Psoas muscle (tissue), 8 donors: Measurements from ENCODE around the gene CHERP. TPM values are rescaled to one million over a fixed set of nuclear protein-coding genes. Genes with fewer than 3 reads are reported as not detected.

Experiments
- ATAC-seq, 4 donors: fragments of 200-7000 bp; cut with Tn5 transposase; one replicate each; pipeline ENCODE4 v1.9.1; 2020; ENCODE audit warnings: moderate library complexity in 3 of 4, mild to moderate bottlenecking in 2 of 4
- DNase-seq, 2 donors: peaks; one replicate each; pipeline ENCODE4 v3.0.0-alpha.2; 2020
- H3K27ac ChIP-seq: fragments of 200-600 bp; one replicate; pipeline ENCODE4 v1.8.0; 2022
- H3K27me3 ChIP-seq, 3 donors: fragments of 200-600 bp in 1 of 3; one replicate each; pipeline versions ENCODE4 v1.6.1 to v1.8.0; 2013 to 2022; ENCODE audit warnings: low read length in 2 of 3, mild to moderate bottlenecking in 2 of 3, moderate library complexity in 1 of 3; ENCODE audit not compliant: insufficient read depth in 3 of 3
- H3K36me3 ChIP-seq, 2 donors: fragments of 200-600 bp in 1 of 2; one replicate each; pipeline versions ENCODE4 v1.6.1 to v1.8.0; 2013 to 2022; ENCODE audit warnings: low read depth in 1 of 2, mild to moderate bottlenecking in 1 of 2, moderate library complexity in 1 of 2; ENCODE audit not compliant: insufficient read depth in 1 of 2
- H3K4me1 ChIP-seq: fragments of 200-600 bp; one replicate; pipeline ENCODE4 v1.8.0; 2022
- H3K4me3 ChIP-seq: fragments of 200-600 bp; one replicate; pipeline ENCODE4 v1.8.0; 2022; ENCODE audit warnings: mild to moderate bottlenecking
- H3K9me3 ChIP-seq: fragments of 200-600 bp; one replicate; pipeline ENCODE4 v1.8.0; 2022
- CTCF ChIP-seq: fragments of 200-600 bp; IDR thresholded peaks from one replicate; pipeline ENCODE4 v1.8.0; 2022; ENCODE audit warnings: antibody characterized with exemption
- WGBS, 3 donors: extraction: QIAGEN DNeasy Blood & Tissue Kit; methylation state at CpG; one replicate each; pipeline versions ENCODE4 v1.1.6 to v1.1.7; 2013; 5-methylcytosine and 5-hydroxymethylcytosine counted together
- intact Hi-C, 2 donors: fragments of 100-400 bp; cut with DNase I; formaldehyde crosslinking; loops; one replicate each; pipeline versions ENCODE4 v1.11.0 to v1.14.2; 2022
- polyA plus RNA-seq, 3 donors: library from polyadenylated mRNA; stranded (reverse); fragments of 200-250 nt; gene quantifications; one replicate each; pipeline ENCODE4 v1.2.3, GENCODE V29; 2013
- total RNA-seq, 4 donors: library from RNA; stranded (reverse); fragmentation: NEBNext Ultra II Directional in 2 of 4; extraction: Animal tissue kit (Norgen Biotek cat#: 25700) in 2 of 4; gene quantifications; one replicate each; pipeline versions ENCODE4 v1.2.1 to v1.2.4, GENCODE V29; 2021 to 2023
- donor health status: healthy with polysubstance abuse.
- donor health status: DM: no; HTN: no; CAD: no; lungs with moderate emphysema.
- donor health status: Bipolar disorder and iron deficiency.
- donor health status: healthy.
- donor health status: DM: yes; HTN: yes; CAD: no.
- donor health status: DM: no; HTN: no; CAD: no.
- donor health status: DM: no; HTN: no; CAD: no.
- donor health status: DM: yes; HTN: yes; CAD: no.

Gene CHERP
- total and polyA plus RNA-seq, 7 donors, result 17.0 to 36.2 (median 30.1) TPM

DNA sequence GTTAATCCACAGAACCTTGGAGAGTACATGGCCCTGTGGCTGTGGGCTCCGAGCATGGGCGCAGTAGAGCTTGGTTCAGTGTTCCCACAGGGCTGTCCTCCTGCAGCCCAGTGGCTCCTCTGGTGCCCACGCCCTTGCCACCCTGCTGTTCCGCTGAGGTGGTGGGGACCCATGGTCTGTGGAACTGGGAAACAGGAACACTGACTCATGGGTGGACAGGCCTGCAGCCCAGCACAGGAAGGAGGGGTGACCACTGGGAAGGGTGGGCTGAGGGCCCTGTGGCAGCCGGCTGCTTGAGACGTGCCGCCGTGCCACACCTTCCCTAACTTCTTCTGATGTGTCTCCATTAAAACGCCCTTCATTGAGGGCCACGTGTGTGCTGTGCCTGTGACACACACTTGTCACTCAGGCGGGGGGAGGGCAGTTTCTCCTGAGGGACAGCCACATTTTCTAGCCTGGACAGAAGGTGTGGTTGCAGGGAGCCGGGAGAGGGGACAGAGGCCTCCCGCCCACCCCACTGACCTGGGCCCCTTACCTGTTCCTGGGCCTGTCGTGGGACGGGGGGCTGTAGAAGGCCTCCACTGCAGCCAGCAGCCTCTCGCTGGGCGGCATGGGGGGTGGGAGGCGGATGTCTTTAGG lies 21.1 kb downstream of the CHERP start:
- Histone ChIP-seq H3K27ac (no peak overlapping the region), H3K36me3 (peaks cover 13 to 100% of the 10 kb centered on the region in 2 donors), H3K9me3 (no peaks in the 10 kb centered on the region), H3K4me3 (no peak overlapping the region), H3K27me3 (no peaks in the 10 kb centered on the region), H3K4me1 (no peaks in the 10 kb centered on the region)
- DNase-seq (no peak), ATAC-seq (no peak)
- intact Hi-C loops, result no loop called here
- TF ChIP-seq CTCF, result no peak
- WGBS, 3 donors, result 85 to 86% (median 85%) methylated on average over 18 of the region's 18 CpGs

GRCh38 chr19:16520074-16520973 lies 21.9 kb downstream of the CHERP start:
- no peak for TF ChIP-seq CTCF
- ATAC-seq (no peak), DNase-seq (no peak)
- H3K4me3 ChIP-seq, result no peak overlapping the region
- WGBS, 3 donors, result 89 to 91% (median 91%) methylated on average over 45 of the region's 45 CpGs
- no peak overlapping the region for H3K27ac ChIP-seq
- H3K4me1 ChIP-seq, result no peaks in the 10 kb centered on the region
- H3K36me3 ChIP-seq, result peaks cover 13 to 97% of the 10 kb centered on the region in 2 donors
- H3K9me3 ChIP-seq, result no peaks in the 10 kb centered on the region
- no peaks in the 10 kb centered on the region for H3K27me3 ChIP-seq
- intact Hi-C loops, result no loop called here

DNA sequence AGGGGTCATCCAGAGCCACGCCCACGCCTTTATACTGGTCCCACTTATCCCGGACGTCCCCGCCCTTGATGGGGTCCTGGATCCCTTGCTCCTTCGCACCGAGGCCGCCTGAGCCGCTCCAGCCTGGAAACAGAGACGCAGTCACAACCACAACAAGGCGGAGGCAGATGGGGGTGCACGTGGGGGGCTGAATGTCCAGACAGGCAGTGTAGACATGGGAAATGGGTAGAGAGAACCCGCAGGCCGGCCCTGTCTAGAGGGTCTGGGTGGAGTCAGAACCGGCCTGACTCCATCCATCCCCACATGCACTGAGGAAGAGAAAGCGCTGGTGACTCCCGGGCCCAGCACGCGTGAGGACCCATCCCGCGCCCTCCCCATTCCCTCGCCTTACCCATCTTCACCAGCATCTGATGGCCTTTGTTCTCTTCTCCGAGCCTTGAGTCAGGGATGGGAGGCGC lies 23.0 kb downstream of the CHERP start:
- Histone ChIP-seq H3K9me3 (no peaks in the 10 kb centered on the region), H3K36me3 (peaks cover 13 to 97% of the 10 kb centered on the region in 2 donors), H3K27ac (no peak overlapping the region), H3K27me3 (no peaks in the 10 kb centered on the region), H3K4me1 (no peaks in the 10 kb centered on the region), H3K4me3 (no peak overlapping the region)
- DNase-seq (no peak), ATAC-seq (peak in 1 of 4 donors; percentile 6)
- no peak for TF ChIP-seq CTCF
- WGBS, 3 donors, result 92% methylated on average over 24 of the region's 24 CpGs
- intact Hi-C loops, result no loop called here

DNA sequence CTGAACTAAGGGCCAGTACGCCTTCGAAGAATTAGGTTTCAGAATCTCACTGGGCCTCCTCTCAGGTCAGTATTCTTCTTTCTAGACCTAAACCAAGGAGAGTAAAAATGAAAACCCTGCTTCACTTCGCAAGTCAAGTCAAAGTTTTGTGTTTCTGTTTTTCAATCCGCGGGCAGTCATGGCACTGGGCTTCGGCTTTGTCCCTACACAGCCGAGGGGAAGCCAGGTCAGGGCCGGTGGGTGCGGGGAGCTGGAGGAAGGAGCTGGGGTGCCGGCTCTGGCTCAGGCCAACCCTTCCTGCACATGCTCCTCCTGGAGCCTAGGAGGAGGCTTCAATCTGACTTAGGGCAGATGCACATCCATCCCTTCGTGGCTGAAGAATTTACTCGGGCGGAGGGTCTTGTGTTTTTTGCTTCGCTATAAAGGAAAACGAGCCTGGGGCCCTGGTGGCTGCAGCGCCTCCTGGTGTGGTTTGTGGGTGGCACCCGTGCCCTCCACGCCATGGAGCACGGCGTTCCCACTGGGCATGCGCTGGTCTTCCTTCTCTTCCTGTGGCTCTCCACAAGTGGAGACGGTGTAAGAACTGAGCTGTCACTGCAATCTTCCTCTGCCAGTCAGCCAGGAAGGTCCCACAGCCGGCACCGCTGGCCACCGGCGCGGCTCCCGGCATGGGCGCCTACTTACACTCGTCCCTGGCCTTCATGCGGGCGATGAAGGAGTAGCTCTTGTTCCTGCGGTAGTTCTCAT lies 23.6 kb downstream of the CHERP start:
- WGBS, 3 donors, result 85 to 88% (median 86%) methylated on average over 33 of the region's 33 CpGs
- intact Hi-C loops, result no loop called here
- ATAC-seq, result peak in 1 of 4 donors; percentile 22
- no peak overlapping the region for H3K27ac ChIP-seq
- H3K9me3 ChIP-seq, result no peaks in the 10 kb centered on the region
- peaks cover 13 to 93% of the 10 kb centered on the region in 2 donors for H3K36me3 ChIP-seq
- H3K4me1 ChIP-seq, result no peaks in the 10 kb centered on the region
- no peak for DNase-seq
- H3K27me3 ChIP-seq, result no peaks in the 10 kb centered on the region
- H3K4me3 ChIP-seq, result no peak overlapping the region
- no peak for TF ChIP-seq CTCF
